ENCODE measurements around the gene PGD.
"Not testable (repeated sequence)": the region's sequence is repeated elsewhere in the genome, so short reads cannot be mapped to it uniquely, and the experiment has no call there.

Gene PGD

DNA sequence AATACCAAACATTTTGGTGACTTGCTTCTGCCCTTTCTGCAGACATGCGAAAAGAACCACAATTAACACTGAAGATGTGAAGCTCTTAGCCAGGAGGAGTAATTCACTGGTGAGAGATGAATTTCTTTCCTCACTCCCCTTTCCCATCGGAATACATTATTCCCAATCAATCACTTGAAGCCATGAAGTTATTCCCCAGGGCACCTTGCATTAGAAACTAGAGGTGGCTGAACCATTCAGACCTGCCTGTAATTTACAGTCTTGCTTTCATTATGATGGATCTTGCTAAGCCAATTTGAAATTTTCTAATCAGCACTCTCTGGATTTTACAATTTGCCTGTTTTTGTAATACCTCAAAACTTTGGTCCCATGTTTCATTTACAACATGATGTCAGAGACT is 41.4 kb downstream of the PGD start:
- DNase-seq: no peak

DNA sequence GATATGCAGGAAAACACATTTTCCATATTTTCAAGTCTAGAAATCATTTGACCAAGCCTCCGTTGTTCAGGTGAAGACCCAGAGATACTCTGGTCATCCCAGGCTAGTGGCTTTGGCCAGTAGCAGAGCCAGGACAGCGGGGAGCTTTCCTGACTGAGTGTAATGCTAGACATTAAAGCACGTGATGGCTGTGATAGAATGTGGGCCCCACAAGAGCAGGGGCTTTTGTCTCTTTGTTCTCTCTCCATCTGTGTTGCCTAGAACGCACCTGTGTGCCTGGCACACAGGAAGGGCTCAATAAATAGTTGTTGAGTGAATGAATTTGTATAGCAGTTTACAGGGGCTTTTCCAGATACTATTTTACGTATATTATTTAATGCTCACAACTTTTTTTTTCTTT is 41.9 kb downstream of the PGD start:
- no peak for DNase-seq

- DNase-seq: no peak
Observed at GRCh38 chr1:10444248-10444647, 45.4 kb downstream of the PGD start.

GRCh38 chr1:10444795-10445397 is 46.0 kb downstream of the PGD start:
- no peak for DNase-seq

DNA sequence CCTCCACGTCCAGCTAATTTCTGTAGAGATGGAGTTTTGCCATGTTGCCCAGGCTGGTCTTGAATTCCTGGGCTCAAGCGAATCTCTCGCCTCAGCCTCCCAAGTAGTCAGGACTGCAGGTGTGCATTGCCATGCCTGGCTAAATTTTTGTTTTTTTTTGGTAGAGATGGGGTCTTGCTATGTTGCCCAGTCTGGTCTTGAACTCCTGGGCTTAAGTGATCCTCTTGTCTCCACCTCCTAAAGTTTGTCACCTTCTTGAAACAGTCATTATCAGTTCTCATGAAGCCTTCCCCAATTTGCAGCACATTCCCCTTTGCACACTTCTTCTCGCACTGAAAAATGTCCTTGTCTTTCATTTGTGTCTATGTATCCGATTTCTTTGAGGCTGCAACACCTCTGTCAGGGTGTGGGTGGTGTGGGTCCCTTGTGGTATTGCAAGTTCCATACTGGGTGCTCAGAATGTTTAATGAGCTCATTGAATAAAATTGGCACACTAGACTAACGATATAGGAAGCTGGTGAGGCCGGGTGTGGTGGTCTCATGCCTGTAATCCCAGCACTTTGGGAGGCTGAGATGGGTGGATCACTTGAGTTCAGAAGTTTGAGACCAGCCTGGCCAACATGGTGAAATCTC is 48.0 kb downstream of the PGD start:
- DNase-seq: no peak

DNA sequence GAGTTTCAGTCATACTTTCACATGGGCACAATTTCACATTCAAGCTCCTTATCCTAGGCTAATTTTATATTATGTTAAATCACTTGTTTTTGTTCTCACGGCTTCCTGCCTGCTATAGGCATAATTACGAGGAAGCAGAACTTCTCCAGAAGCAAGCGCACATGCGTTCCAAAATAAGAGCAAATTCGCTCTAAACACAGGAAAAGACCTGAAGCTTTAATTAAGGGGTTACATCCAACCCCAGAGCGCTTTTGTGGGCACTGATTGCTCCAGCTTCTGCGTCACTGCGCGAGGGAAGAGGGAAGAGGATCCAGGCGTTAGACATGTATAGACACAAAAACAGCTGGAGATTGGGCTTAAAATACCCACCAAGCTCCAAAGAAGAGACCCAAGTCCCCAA is 50.9 kb downstream of the PGD start, which contains the start of gene CORT:
TSS of gene CORT (plus strand) at position 281 of the 400 bp plus-strand sequence. CDS start 193 bp downstream, outside the sequence.
- no peak for DNase-seq

DNA sequence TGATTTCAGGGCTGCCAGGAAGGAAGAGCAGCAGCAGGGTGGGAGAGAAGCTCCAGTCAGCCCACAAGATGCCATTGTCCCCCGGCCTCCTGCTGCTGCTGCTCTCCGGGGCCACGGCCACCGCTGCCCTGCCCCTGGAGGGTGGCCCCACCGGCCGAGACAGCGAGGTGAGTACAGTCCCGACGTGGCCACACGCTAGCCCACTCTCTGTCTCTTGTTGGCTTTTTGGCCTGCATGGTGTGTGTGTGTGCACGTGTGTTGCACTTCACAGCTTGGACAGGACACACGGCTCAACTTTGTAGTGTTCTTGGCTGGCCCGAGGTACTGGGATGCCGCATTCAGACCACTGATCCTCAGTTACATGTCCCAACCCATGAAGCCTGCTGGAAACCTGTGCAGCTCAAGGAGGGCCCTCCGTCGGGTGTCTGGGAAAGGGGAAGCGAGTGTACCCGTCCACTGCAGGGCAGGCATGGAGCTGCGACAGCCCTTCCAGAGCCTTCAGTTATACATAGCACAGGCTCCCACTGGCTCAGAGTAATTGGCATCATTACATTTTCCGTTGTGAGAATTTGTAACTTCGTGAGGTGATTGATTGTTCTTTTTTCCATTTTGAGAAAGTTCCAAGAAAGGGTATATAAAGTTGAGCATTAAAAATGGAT is 51.4 kb downstream of the PGD start:
- no peak for DNase-seq

- no peak for DNase-seq
Observed at GRCh38 chr1:10450836-10451235, 52.0 kb downstream of the PGD start.

GRCh38 chr1:10451287-10451686 is 52.4 kb downstream of the PGD start:
- DNase-seq: no peak

DNA sequence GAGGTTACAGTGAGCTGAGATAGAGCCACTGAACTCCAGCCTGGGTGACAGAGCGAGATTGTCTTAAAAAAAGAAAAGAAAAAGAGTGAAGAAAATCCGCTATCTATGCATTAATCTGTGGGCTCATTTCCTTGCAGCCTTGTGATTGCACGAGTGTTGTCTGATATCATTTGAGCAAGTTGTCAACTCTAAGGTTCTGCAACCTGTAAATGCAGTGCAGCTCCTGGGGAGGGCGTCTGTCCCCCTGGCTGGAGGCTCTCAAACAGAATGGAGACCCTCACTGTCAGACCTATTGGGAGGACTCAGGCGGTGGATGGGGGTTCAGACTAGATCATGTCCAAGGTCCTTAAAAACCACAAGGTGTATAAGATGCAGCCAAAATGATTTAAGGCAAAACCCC is 57.2 kb downstream of the PGD start:
- no peak for DNase-seq

DNA sequence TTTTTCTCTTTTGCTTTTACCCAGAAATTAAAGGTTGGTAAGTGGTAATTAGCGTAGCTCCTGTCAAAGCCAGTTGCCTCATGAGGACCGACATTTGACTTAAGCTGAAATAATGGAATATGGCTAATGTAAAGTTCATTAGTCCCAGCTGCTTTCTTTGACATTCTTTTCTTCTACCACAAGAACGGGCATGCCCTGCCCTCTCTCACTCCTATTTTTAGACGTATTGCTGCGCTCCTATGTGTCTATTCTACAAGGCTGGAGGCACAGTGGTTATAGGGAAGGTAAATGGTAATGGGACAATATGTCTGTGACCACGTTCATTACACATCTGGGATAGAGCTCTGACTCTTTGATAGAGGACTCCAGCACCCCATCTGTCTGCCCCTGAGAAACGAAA is 57.8 kb downstream of the PGD start:
- no peak for DNase-seq

GRCh38 chr1:10457462-10457861 is 58.6 kb downstream of the PGD start:
- DNase-seq: not testable (repeated sequence)

DNA sequence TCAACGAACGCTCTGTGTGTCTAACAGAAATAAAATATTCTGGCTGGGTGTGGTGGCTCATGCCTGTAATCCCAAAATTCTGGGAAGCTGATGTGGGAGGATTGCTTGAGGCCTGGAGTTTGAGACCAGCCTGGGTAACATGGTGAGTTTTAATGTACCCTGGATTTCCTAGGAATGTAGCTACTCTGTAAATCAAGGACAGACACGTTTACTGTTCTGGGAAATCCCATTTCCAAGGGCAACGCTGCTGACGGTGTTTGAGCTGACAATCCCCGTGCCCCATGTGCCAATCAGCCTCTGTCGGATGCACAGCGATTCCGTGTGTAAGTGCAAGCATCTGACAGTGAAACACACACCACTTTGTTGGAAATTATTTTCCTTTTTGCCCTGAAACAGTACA is 59.0 kb downstream of the PGD start:
- DNase-seq: no peak

DNA sequence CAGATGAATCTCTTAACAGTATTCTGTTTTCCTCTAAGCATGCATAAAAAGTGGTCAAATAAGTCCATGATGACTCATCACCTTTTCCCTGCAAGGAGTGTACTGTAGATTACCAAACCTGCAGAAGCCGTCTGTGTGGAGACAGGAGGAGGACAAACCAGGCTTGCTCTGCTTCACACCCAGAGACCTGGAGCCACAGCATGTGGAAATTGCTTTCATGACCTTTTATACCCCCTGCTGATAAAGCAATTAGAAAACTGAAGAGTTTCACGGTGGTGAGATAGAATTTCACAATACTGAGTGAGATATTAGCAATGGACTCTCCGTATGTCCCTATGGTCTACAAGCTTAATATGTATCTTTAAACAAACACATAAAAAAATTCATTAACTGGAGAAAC is 60.3 kb downstream of the PGD start:
- no peak for DNase-seq

GRCh38 chr1:10467078-10467477 is 68.2 kb downstream of the PGD start:
- DNase-seq: no peak

DNA sequence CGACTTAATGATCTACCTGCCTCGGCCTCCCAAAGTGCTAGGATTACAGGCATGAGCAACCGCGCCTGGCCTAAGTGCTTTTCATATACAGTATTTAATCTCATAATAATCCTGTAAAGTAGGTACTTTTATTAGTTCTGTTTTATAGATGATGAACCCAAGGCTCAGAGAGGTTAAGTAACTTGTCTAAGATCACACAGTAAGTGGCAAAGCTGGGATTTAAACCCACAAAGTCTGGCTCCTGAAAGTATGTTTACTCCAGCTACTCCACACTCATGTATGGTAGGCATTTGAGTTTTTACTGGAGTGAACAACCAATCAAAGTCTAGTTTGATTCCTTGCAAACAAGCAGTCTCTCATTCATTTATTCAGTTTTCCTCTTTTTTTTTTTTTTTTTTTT is 71.2 kb downstream of the PGD start:
- DNase-seq: no peak

Measured in SHP77 treated with DMSO at 0.1 percent for 48 hours (cell line).